SK-N-SH (cell line): Measurements from ENCODE around the gene MTERF2. TPM values are rescaled to one million over a fixed set of nuclear protein-coding genes. Genes with fewer than 3 reads are reported as not detected.

ENCODE experiments used
- CTCF ChIA-PET: fragments of 300-600, 350-600 bp; formaldehyde crosslinking; extraction: SDS; loops from one replicate; lab custom pipeline; 2021; lab: Yijun Ruan, JAX
- POLR2A ChIA-PET: fragments of 350-600 bp; sonication (Branson Sonifier 250); formaldehyde crosslinking; extraction: SDS; loops from one replicate; lab custom pipeline; 2020; ENCODE audit warnings: antibody characterized with exemption, inconsistent platforms; lab: Yijun Ruan, JAX
- DNase-seq: peaks from one replicate; pipeline ENCODE4 v3.0.0; 2012
- H2AFZ ChIP-seq: fragments of 200-600 bp; sonication (generic); 2 replicates; pipeline ENCODE4 v1.8.1; 2016; ENCODE audit warnings: antibody characterized with exemption, mild to moderate bottlenecking, low read depth
- H3F3A ChIP-seq: fragments of 200-600 bp; sonication (generic); replicated peaks from 2 replicates; pipeline ENCODE3; 2016; ENCODE audit warnings: antibody characterized with exemption, mild to moderate bottlenecking; ENCODE audit not compliant: insufficient read depth
- H3K27ac ChIP-seq, 2 experiments: fragments of 200-500 bp in 1 of 2; fragments of 200-600 bp in 1 of 2; sonication (Bioruptor generic) in 1 of 2; sonication (generic), shearing (Covaris generic) in 1 of 2; 2 replicates each; pipeline versions ENCODE4 v1.5.1 to v1.6.1; 2014 to 2016; ENCODE audit warnings: low read depth in 2 of 2, inconsistent platforms in 1 of 2, low read length in 1 of 2, mild to moderate bottlenecking in 1 of 2, mixed read lengths in 1 of 2
- H3K27me3 ChIP-seq: fragments of 200-600 bp; sonication (generic), shearing (Covaris generic); 2 replicates; pipeline ENCODE4 v1.6.1; 2016; ENCODE audit warnings: mixed run types; ENCODE audit not compliant: insufficient read depth
- H3K36me3 ChIP-seq, 2 experiments: fragments of 200-500 bp in 1 of 2; fragments of 200-600 bp in 1 of 2; sonication (Bioruptor generic) in 1 of 2; sonication (generic) in 1 of 2; replicated peaks in 1 of 2; 2 replicates each; pipeline versions ENCODE3 to v1.5.1; 2014 to 2016; ENCODE audit warnings: low read length in 1 of 2, mild to moderate bottlenecking in 1 of 2; ENCODE audit not compliant: insufficient read depth in 2 of 2, control insufficient read depth in 1 of 2
- H3K4me1 ChIP-seq, 2 experiments: fragments of 200-500 bp in 1 of 2; fragments of 200-600 bp in 1 of 2; sonication (Bioruptor generic) in 1 of 2; sonication (generic), shearing (Covaris generic) in 1 of 2; 2 replicates each; pipeline versions ENCODE4 v1.5.1 to v1.6.1; 2014 to 2016; ENCODE audit warnings: low read depth in 1 of 2, low read length in 1 of 2, mixed run types in 1 of 2; ENCODE audit not compliant: insufficient read depth in 2 of 2, control insufficient read depth in 1 of 2
- H3K4me2 ChIP-seq: fragments of 200-600 bp; sonication (generic), shearing (Covaris generic); 2 replicates; pipeline ENCODE4 v1.6.1; 2017; ENCODE audit warnings: mixed run types
- H3K4me3 ChIP-seq, 2 experiments: fragments of 200-500 bp in 1 of 2; fragments of 200-600 bp in 1 of 2; sonication (Bioruptor generic) in 1 of 2; sonication (generic), shearing (Covaris generic) in 1 of 2; 2 replicates each; pipeline versions ENCODE4 v1.5.1 to v1.8.1; 2014 to 2016; ENCODE audit warnings: low read depth in 2 of 2, inconsistent platforms in 1 of 2, low read length in 1 of 2, mild to moderate bottlenecking in 1 of 2, mixed read lengths in 1 of 2, moderate library complexity in 1 of 2
- H3K79me2 ChIP-seq: fragments of 200-600 bp; sonication (generic); 2 replicates; pipeline ENCODE4 v1.8.1; 2017; ENCODE audit warnings: mild to moderate bottlenecking; ENCODE audit not compliant: insufficient read depth
- H3K9ac ChIP-seq: fragments of 200-600 bp; sonication (generic); 2 replicates; pipeline ENCODE4 v1.6.1; 2017; ENCODE audit warnings: mixed run types
- H3K9me2 ChIP-seq: fragments of 200-600 bp; sonication (generic); 2 replicates; pipeline ENCODE4 v1.6.1; 2017; ENCODE audit warnings: mixed run types
- H3K9me3 ChIP-seq: fragments of 200-600 bp; sonication (generic); 2 replicates; pipeline ENCODE4 v1.6.1; 2017; ENCODE audit warnings: mixed run types, mild to moderate bottlenecking, moderate library complexity
- H4K20me1 ChIP-seq: fragments of 200-600 bp; sonication (generic); 2 replicates; pipeline ENCODE4 v1.6.1; 2017; ENCODE audit warnings: mild to moderate bottlenecking, mixed run types; ENCODE audit not compliant: insufficient read depth
- CHD2 ChIP-seq: fragments of 150-350 bp; IDR thresholded peaks from 2 replicates; pipeline ENCODE4 v1.6.1; 2018; ENCODE audit warnings: low read length; ENCODE audit not compliant: partially characterized antibody
- EP300 ChIP-seq, 2 experiments: IDR thresholded peaks; 2 replicates each; pipeline versions ENCODE4 v1.4.0 to v1.6.1; 2012; ENCODE audit warnings: borderline replicate concordance in 1 of 2, low read depth in 1 of 2, low read length in 1 of 2
- EZH2phosphoT487 ChIP-seq: fragments of 200-600 bp; sonication (generic); IDR thresholded peaks from 2 replicates; pipeline ENCODE4 v1.6.1; 2017; ENCODE audit warnings: low read depth, mixed run types, mild to moderate bottlenecking, antibody characterized with exemption, moderate library complexity, borderline replicate concordance
- FOSL2 ChIP-seq: IDR thresholded peaks from 2 replicates; pipeline ENCODE4 v1.4.0; 2012; ENCODE audit warnings: low read depth, mild to moderate bottlenecking, moderate library complexity, borderline replicate concordance
- GATA2 ChIP-seq: sonication (generic); formaldehyde crosslinking; IDR thresholded peaks from 2 replicates; pipeline ENCODE4 v1.5.0; 2020; ENCODE audit warnings: mild to moderate bottlenecking, missing genetic modification reagents
- JUND ChIP-seq: IDR thresholded peaks from 2 replicates; pipeline ENCODE4 v1.4.0; 2012
- MXI1 ChIP-seq: IDR thresholded peaks from 2 replicates; pipeline ENCODE4 v1.6.1; 2012; ENCODE audit warnings: mild to moderate bottlenecking, low read depth, low read length, improper control_type of control experiment
- NFIC ChIP-seq: IDR thresholded peaks from 2 replicates; pipeline ENCODE4 v1.4.0; 2012; ENCODE audit warnings: borderline replicate concordance
- RAD21 ChIP-seq: IDR thresholded peaks from 2 replicates; pipeline ENCODE4 v1.6.1; 2012; ENCODE audit warnings: mild to moderate bottlenecking, low read length
- RCOR1 ChIP-seq: fragments of 150-350 bp; IDR thresholded peaks from 2 replicates; pipeline ENCODE4 v1.6.1; 2017; ENCODE audit warnings: antibody characterized with exemption, low read length
- RXRA ChIP-seq: IDR thresholded peaks from 2 replicates; pipeline ENCODE4 v1.4.0; 2012; ENCODE audit warnings: low read depth, mild to moderate bottlenecking, borderline replicate concordance
- TAF1 ChIP-seq: IDR thresholded peaks from 2 replicates; pipeline ENCODE4 v1.6.1; 2012; ENCODE audit warnings: low read depth, mild to moderate bottlenecking, low read length, moderate library complexity, borderline replicate concordance
- TCF12 ChIP-seq: IDR thresholded peaks from 2 replicates; pipeline ENCODE4 v1.4.0; 2012
- YY1 ChIP-seq: IDR thresholded peaks from 2 replicates; pipeline ENCODE4 v1.4.0; 2012; ENCODE audit warnings: low read depth, mild to moderate bottlenecking
- WGBS: methylation state at CpG from one replicate; pipeline ENCODE4 v1.1.6; 2017; ENCODE audit warnings: low lambda C conversion rate; 5-methylcytosine and 5-hydroxymethylcytosine counted together
- polyA plus RNA-seq, 3 experiments: library from polyadenylated mRNA; depleted of rRNA; stranded (reverse); fragments of >200 nt; gene quantifications; 2 replicates each; pipeline ENCODE4 v1.2.3, GENCODE V29; 2012
- TF ChIP-seq, protein P1 (sequence below): IDR thresholded peaks from 2 replicates; pipeline ENCODE4 v1.4.0; 2012; ENCODE audit warnings: low read depth, borderline replicate concordance
- TF ChIP-seq, protein P2 (sequence below): fragments of 150-350 bp; IDR thresholded peaks from 2 replicates; pipeline ENCODE4 v1.6.1; 2017; ENCODE audit warnings: antibody characterized with exemption, low read length, low read depth, borderline replicate concordance
- TF ChIP-seq, protein P3 (sequence below): IDR thresholded peaks from 2 replicates; pipeline ENCODE4 v1.6.1; 2012; ENCODE audit warnings: mild to moderate bottlenecking, low read depth, low read length, moderate library complexity

The MTERF2 gene
- polyA plus RNA-seq, 1 of the 3 experiments (the other 2 are of a cell fraction): 5.9 TPM

DNA sequence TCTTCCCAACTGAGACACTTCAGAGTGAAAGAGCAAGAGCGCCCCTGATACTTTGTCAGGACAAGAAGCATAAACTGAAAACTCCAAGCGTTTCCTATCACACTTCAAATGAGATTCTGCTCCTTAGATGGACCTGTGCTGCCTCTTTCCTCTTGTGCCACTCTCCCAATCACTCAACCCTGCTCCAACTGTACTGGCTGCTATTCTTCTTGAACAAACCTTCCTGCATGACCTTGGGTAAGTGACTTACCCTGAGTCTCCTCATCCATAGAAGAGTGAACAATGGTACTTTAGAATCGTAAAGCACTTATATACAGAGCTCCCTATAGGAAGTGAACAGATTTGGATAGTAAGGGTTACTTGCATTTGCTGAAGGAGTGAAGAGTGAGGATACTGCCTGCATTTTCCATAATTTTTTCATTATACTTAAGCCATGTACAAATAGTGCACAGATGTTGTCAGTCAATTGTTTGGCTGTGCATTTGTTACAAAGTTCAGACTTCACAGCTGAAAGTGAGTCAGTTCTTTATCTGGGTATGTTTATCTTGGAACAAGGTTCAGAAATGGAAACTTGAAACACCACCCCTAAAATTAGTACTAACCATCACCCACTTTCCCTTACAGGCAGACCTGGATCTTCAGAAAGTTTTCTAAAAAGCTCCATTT, 10.8 kb downstream of the MTERF2 start:
- no peaks in the 10 kb centered on the region for H3K27me3 ChIP-seq
- peaks cover 35% of the 10 kb centered on the region for H3F3A ChIP-seq
- peak overlapping the region in 1 of 2 experiments; percentile 33; a peak in 1 of 4 replicates for H3K27ac ChIP-seq
- TF ChIP-seq NFIC (0 out of 2 replicates have a peak, but pooled peaks have one; percentile 7), TCF12 (peak; percentile 43), JUND (peak; percentile 29; the same call in 1 of the 2 replicates), FOSL2 (no peak)
- TF ChIP-seq, protein P1, sequence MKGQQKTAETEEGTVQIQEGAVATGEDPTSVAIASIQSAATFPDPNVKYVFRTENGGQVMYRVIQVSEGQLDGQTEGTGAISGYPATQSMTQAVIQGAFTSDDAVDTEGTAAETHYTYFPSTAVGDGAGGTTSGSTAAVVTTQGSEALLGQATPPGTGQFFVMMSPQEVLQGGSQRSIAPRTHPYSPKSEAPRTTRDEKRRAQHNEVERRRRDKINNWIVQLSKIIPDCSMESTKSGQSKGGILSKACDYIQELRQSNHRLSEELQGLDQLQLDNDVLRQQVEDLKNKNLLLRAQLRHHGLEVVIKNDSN: no peak
- ChIA-PET POLR2A (no interaction called here), CTCF (interaction anchor here (1.1 to 2.5 kb wide), 2 partner anchors 20 to 129 kb away, joined by 3 to 8 read pairs; partner anchors contain the start of gene TMEM263)
- H3K9ac ChIP-seq: no peak overlapping the region
- no peak overlapping the region for H3K4me3 ChIP-seq
- H3K9me3 ChIP-seq: no peaks in the 10 kb centered on the region
- H4K20me1 ChIP-seq: peaks cover 48% of the 10 kb centered on the region
- H3K79me2 ChIP-seq: peaks cover 26% of the 10 kb centered on the region
- H3K4me1 ChIP-seq: peaks cover 8 to 18% of the 10 kb centered on the region in 2 experiments; a peak in 3 of 4 replicates
- H2AFZ ChIP-seq: no peak overlapping the region
- 77% methylated on average over 3 of the region's 3 CpGs for WGBS
- H3K4me2 ChIP-seq: peak overlapping the region; percentile 56; the same call in 1 of the 2 replicates
- H3K36me3 ChIP-seq: peaks cover 44 to 54% of the 10 kb centered on the region in 2 experiments
- H3K9me2 ChIP-seq: no peaks in the 10 kb centered on the region
- no peak for DNase-seq

DNA sequence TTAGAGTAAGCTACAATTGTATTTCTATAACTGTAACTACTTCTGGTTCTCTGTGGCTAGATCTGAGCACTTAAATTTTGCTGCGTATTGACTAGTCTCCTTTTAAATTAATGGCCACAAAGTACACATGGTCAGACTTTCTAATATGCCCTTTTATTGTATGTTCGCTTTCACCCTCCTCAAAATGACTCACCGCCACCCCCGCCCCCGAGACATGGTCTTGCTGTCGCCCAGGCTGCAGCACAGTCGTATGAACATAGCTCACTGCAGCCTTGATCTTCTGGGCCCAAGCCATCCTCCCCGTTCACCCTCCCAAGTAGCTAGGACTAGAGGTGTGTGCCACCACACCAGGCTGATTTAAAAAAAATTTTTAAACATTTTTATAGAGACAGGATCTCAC, 11.8 kb downstream of the MTERF2 start:
- Histone ChIP-seq H3K4me3 (no peak overlapping the region), H4K20me1 (peaks cover 55% of the 10 kb centered on the region), H2AFZ (no peak overlapping the region), H3K79me2 (peaks cover 36% of the 10 kb centered on the region), H3K4me1 (peaks cover 10 to 18% of the 10 kb centered on the region in 2 experiments; a peak in 3 of 4 replicates), H3K9ac (no peak overlapping the region), H3K4me2 (no peak overlapping the region), H3K9me3 (no peaks in the 10 kb centered on the region), H3K9me2 (no peaks in the 10 kb centered on the region), H3K27ac (no peak overlapping the region), H3F3A (peaks cover 35% of the 10 kb centered on the region), H3K27me3 (no peaks in the 10 kb centered on the region), H3K36me3 (peaks cover 54 to 61% of the 10 kb centered on the region in 2 experiments)
- TF ChIP-seq CHD2 (no peak), MXI1 (no peak), EP300 (IDR thresholded peaks at IDR 0.05; ENCODE audit: borderline replicate concordance in 1 of 2, low read depth in 1 of 2, low read length in 1 of 2) (no peak), FOSL2 (no peak), JUND (no peak), YY1 (no peak), RAD21 (no peak), EZH2phosphoT487 (no peak), TAF1 (no peak), GATA2 (CRISPR knock-in tag) (no peak), RXRA (no peak), RCOR1 (no peak)
- TF ChIP-seq, protein P2, sequence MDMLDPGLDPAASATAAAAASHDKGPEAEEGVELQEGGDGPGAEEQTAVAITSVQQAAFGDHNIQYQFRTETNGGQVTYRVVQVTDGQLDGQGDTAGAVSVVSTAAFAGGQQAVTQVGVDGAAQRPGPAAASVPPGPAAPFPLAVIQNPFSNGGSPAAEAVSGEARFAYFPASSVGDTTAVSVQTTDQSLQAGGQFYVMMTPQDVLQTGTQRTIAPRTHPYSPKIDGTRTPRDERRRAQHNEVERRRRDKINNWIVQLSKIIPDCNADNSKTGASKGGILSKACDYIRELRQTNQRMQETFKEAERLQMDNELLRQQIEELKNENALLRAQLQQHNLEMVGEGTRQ: no peak
- TF ChIP-seq, protein P3, sequence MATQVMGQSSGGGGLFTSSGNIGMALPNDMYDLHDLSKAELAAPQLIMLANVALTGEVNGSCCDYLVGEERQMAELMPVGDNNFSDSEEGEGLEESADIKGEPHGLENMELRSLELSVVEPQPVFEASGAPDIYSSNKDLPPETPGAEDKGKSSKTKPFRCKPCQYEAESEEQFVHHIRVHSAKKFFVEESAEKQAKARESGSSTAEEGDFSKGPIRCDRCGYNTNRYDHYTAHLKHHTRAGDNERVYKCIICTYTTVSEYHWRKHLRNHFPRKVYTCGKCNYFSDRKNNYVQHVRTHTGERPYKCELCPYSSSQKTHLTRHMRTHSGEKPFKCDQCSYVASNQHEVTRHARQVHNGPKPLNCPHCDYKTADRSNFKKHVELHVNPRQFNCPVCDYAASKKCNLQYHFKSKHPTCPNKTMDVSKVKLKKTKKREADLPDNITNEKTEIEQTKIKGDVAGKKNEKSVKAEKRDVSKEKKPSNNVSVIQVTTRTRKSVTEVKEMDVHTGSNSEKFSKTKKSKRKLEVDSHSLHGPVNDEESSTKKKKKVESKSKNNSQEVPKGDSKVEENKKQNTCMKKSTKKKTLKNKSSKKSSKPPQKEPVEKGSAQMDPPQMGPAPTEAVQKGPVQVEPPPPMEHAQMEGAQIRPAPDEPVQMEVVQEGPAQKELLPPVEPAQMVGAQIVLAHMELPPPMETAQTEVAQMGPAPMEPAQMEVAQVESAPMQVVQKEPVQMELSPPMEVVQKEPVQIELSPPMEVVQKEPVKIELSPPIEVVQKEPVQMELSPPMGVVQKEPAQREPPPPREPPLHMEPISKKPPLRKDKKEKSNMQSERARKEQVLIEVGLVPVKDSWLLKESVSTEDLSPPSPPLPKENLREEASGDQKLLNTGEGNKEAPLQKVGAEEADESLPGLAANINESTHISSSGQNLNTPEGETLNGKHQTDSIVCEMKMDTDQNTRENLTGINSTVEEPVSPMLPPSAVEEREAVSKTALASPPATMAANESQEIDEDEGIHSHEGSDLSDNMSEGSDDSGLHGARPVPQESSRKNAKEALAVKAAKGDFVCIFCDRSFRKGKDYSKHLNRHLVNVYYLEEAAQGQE: no peak
- WGBS: 98% methylated on average over 8 of the region's 8 CpGs
- CTCF ChIA-PET: interaction anchor here (0.9 kb wide), 1 partner anchor 9 kb away, joined by 3 read pairs; no protein-coding TSS in a partner anchor
- DNase-seq: no peak
- POLR2A ChIA-PET: no interaction called here
